DND-41 (cell line): ENCODE results near the gene SCAPER.

ENCODE experiments used
- ATAC-seq: fragments of 200-7000 bp; cut with Tn5 transposase; 3 replicates; pipeline ENCODE4 v1.9.1; 2021; ENCODE audit warnings: low read depth; ENCODE audit not compliant: insufficient read depth
- DNase-seq: peaks from one replicate; pipeline ENCODE4 v3.0.0-alpha.2; 2020
- H2AFZ ChIP-seq: 2 replicates; pipeline ENCODE4 v1.6.0; 2012; ENCODE audit warnings: low read depth, low read length
- H3K27ac ChIP-seq: 2 replicates; pipeline ENCODE4 v1.5.1; 2012; ENCODE audit warnings: low read length, inconsistent platforms
- H3K27me3 ChIP-seq: fragments of 200-600 bp; sonication (generic); 2 replicates; pipeline ENCODE4 v1.6.0; 2012; ENCODE audit warnings: low read length, mild to moderate bottlenecking, inconsistent platforms; ENCODE audit not compliant: insufficient read depth, poor library complexity
- H3K36me3 ChIP-seq: 2 replicates; pipeline ENCODE4 v1.5.1; 2012; ENCODE audit warnings: low read length, inconsistent platforms; ENCODE audit not compliant: insufficient read depth
- H3K4me1 ChIP-seq: 2 replicates; pipeline ENCODE4 v1.5.1; 2012; ENCODE audit warnings: mild to moderate bottlenecking, low read length; ENCODE audit not compliant: insufficient read depth
- H3K4me2 ChIP-seq: 2 replicates; pipeline ENCODE4 v1.6.0; 2012; ENCODE audit warnings: mild to moderate bottlenecking, moderate library complexity, low read length, inconsistent platforms; ENCODE audit not compliant: insufficient read depth
- H3K4me3 ChIP-seq, 2 experiments: fragments of 200-600 bp in 1 of 2; shearing (Covaris generic) in 1 of 2; 2 replicates each; pipeline ENCODE4 v1.5.1; 2012 to 2016; ENCODE audit warnings: inconsistent platforms in 2 of 2, low read length in 2 of 2, mild to moderate bottlenecking in 2 of 2, low read depth in 1 of 2, moderate library complexity in 1 of 2
- H3K79me2 ChIP-seq: 2 replicates; pipeline ENCODE4 v1.6.0; 2012; ENCODE audit warnings: low read length, inconsistent platforms; ENCODE audit not compliant: insufficient read depth
- H3K9ac ChIP-seq: 2 replicates; pipeline ENCODE4 v1.6.0; 2012; ENCODE audit warnings: low read depth, mild to moderate bottlenecking, inconsistent platforms, low read length, moderate library complexity
- H3K9me3 ChIP-seq: 2 replicates; pipeline ENCODE4 v1.5.1; 2012; ENCODE audit warnings: low read length, moderate library complexity, mild to moderate bottlenecking, inconsistent platforms; ENCODE audit not compliant: insufficient read depth, severe bottlenecking
- H4K20me1 ChIP-seq: 2 replicates; pipeline ENCODE4 v1.6.0; 2012; ENCODE audit warnings: low read length; ENCODE audit not compliant: insufficient read depth
- CTCF ChIP-seq: IDR thresholded peaks from 2 replicates; pipeline ENCODE4 v1.5.1; 2012; ENCODE audit warnings: borderline replicate concordance, low read length, moderate library complexity, mild to moderate bottlenecking; ENCODE audit not compliant: poor library complexity, severe bottlenecking; ENCODE audit errors: extremely low read depth
- EZH2 ChIP-seq: IDR thresholded peaks from 3 replicates; pipeline ENCODE4 v1.6.1; 2012; ENCODE audit warnings: borderline replicate concordance, low read depth, mild to moderate bottlenecking, moderate library complexity, low read length, inconsistent platforms; ENCODE audit not compliant: severe bottlenecking

SCAPER gene

GRCh38 chr15:76730262-76730661, 174.9 kb downstream of the SCAPER start:
- Histone ChIP-seq H3K4me3 (no peak overlapping the region), H3K9me3 (no peaks in the 10 kb centered on the region), H3K4me1 (no peaks in the 10 kb centered on the region), H3K27me3 (no peaks in the 10 kb centered on the region), H3K4me2 (no peak overlapping the region), H4K20me1 (no peaks in the 10 kb centered on the region), H3K27ac (no peak overlapping the region), H2AFZ (no peak overlapping the region), H3K9ac (no peak overlapping the region), H3K79me2 (no peaks in the 10 kb centered on the region), H3K36me3 (peaks cover 40% of the 10 kb centered on the region)
- no peak for ATAC-seq
- DNase-seq, result no peak
- TF ChIP-seq EZH2 (no peak), CTCF (no peak)

GRCh38 chr15:76718863-76719262, 186.3 kb downstream of the SCAPER start:
- Histone ChIP-seq H3K79me2 (no peaks in the 10 kb centered on the region), H3K4me3 (no peak overlapping the region), H3K9me3 (peaks cover 9% of the 10 kb centered on the region), H3K4me1 (no peaks in the 10 kb centered on the region), H2AFZ (no peak overlapping the region), H3K9ac (no peak overlapping the region), H3K36me3 (peaks cover 14% of the 10 kb centered on the region; the same call in 1 of the 2 replicates), H3K27ac (no peak overlapping the region), H4K20me1 (no peaks in the 10 kb centered on the region), H3K4me2 (no peak overlapping the region), H3K27me3 (no peaks in the 10 kb centered on the region)
- no peak for DNase-seq
- TF ChIP-seq EZH2 (no peak), CTCF (no peak)
- no peak for ATAC-seq

- Histone ChIP-seq H3K27me3 (no peaks in the 10 kb centered on the region), H3K4me3 (no peak overlapping the region), H3K27ac (no peak overlapping the region), H3K4me1 (no peaks in the 10 kb centered on the region), H3K4me2 (no peak overlapping the region), H3K9me3 (peaks cover 9% of the 10 kb centered on the region), H3K9ac (no peak overlapping the region), H3K79me2 (no peaks in the 10 kb centered on the region), H3K36me3 (peaks cover 15% of the 10 kb centered on the region; the same call in 1 of the 2 replicates), H4K20me1 (no peaks in the 10 kb centered on the region), H2AFZ (no peak overlapping the region)
- TF ChIP-seq EZH2 (no peak), CTCF (no peak)
- DNase-seq (no peak), ATAC-seq (no peak)
Measured at GRCh38 chr15:76714950-76715349, 190.2 kb downstream of the SCAPER start.

- Histone ChIP-seq H3K4me2 (no peak overlapping the region), H3K79me2 (no peaks in the 10 kb centered on the region)
- DNase-seq, result no peak
Measured at GRCh38 chr15:76711351-76711827, 193.8 kb downstream of the SCAPER start.

More at GRCh38 chr15:76711351-76711827, 193.8 kb downstream of the SCAPER start:
- no peak for TF ChIP-seq EZH2
- TF ChIP-seq CTCF, result no peak
- no peaks in the 10 kb centered on the region for H3K4me1 ChIP-seq
- H4K20me1 ChIP-seq, result no peaks in the 10 kb centered on the region
- no peaks in the 10 kb centered on the region for H3K9me3 ChIP-seq
- no peak for ATAC-seq
- no peaks in the 10 kb centered on the region for H3K27me3 ChIP-seq
- H3K27ac ChIP-seq, result no peak overlapping the region
- peaks cover 15% of the 10 kb centered on the region; the same call in 1 of the 2 replicates for H3K36me3 ChIP-seq
- H3K4me3 ChIP-seq, result no peak overlapping the region
- H2AFZ ChIP-seq, result no peak overlapping the region
- no peak overlapping the region for H3K9ac ChIP-seq
